ENCODE data around the gene ARHGEF12. TPM values are rescaled to one million over a fixed set of nuclear protein-coding genes. Genes with fewer than 3 reads are reported as not detected.
A peak's percentile ranks its signal among the peaks of the same experiment; 100 is the strongest.

Gene ARHGEF12
- polyA plus RNA-seq, 3 donors: 0.25 to 0.87 (median 0.27) TPM

GRCh38 chr11:120510406-120511115 lies 174.3 kb downstream of the ARHGEF12 start:
- intact Hi-C loops (cut with micrococcal nuclease): loop anchor here (5.0 to 10.0 kb wide), 3 partner anchors 604 to 684 kb away; no protein-coding TSS in a partner anchor
- Histone ChIP-seq H4K20me1 (ENCODE audit: insufficient read depth, low read length) (no peaks in the 10 kb centered on the region), H3K4me1 (ENCODE audit: control insufficient read depth in 1 of 2, insufficient read depth in 2 of 2, low read length in 2 of 2) (no peaks in the 10 kb centered on the region), H3K79me2 (ENCODE audit: insufficient read depth, low read length) (no peaks in the 10 kb centered on the region), H3K4me2 (replicated peaks; ENCODE audit: extremely low read depth, low read length, poor library complexity, severe bottlenecking) (no peak overlapping the region), H3K9ac (ENCODE audit: insufficient read depth, low read length, poor library complexity, severe bottlenecking) (no peak overlapping the region), H3K27ac (ENCODE audit: low read depth in 1 of 2, low read length in 2 of 2) (no peak overlapping the region), H2AFZ (ENCODE audit: insufficient read depth, low read depth, low read length, poor library complexity, severe bottlenecking) (no peak overlapping the region), H3K4me3 (replicated peaks in 1 of 3; ENCODE audit: low read depth in 2 of 3, low read length in 3 of 3) (no peak overlapping the region), H3K36me3 (replicated peaks in 1 of 2; ENCODE audit: control insufficient read depth in 1 of 2, insufficient read depth in 2 of 2, low read length in 2 of 2) (no peaks in the 10 kb centered on the region), H3K27me3 (ENCODE audit: control insufficient read depth in 2 of 2, insufficient read depth in 2 of 2, low read length in 2 of 2) (peaks cover 10 to 57% of the 10 kb centered on the region in 2 donors), H3K9me3 (replicated peaks in 1 of 2; ENCODE audit: control insufficient read depth in 1 of 2, insufficient read depth in 1 of 2, low read length in 2 of 2) (no peaks in the 10 kb centered on the region)
- no peak overlapping the region for H3K27ac Mint-ChIP-seq
- H3K9me3 Mint-ChIP-seq: peaks cover 0 to 2% (median 0%) of the 10 kb centered on the region in 7 donors
- whole genome bisulfite sequencing (ENCODE audit: insufficient coverage): 80% methylated on average over 17 of the region's 20 CpGs
- H3K27me3 Mint-ChIP-seq (ENCODE audit: low read depth in 3 of 3): peaks cover 52 to 74% (median 63%) of the 10 kb centered on the region in 3 donors
- DNase-seq: no peak
- peaks cover 2% of the 10 kb centered on the region for H3K4me1 Mint-ChIP-seq
- TF ChIP-seq, protein P1, sequence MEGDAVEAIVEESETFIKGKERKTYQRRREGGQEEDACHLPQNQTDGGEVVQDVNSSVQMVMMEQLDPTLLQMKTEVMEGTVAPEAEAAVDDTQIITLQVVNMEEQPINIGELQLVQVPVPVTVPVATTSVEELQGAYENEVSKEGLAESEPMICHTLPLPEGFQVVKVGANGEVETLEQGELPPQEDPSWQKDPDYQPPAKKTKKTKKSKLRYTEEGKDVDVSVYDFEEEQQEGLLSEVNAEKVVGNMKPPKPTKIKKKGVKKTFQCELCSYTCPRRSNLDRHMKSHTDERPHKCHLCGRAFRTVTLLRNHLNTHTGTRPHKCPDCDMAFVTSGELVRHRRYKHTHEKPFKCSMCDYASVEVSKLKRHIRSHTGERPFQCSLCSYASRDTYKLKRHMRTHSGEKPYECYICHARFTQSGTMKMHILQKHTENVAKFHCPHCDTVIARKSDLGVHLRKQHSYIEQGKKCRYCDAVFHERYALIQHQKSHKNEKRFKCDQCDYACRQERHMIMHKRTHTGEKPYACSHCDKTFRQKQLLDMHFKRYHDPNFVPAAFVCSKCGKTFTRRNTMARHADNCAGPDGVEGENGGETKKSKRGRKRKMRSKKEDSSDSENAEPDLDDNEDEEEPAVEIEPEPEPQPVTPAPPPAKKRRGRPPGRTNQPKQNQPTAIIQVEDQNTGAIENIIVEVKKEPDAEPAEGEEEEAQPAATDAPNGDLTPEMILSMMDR (IDR thresholded peaks at IDR 0.05): no peak
- H3K4me3 Mint-ChIP-seq: peak overlapping the region in 1 of 2 donors; percentile 50
- no peaks in the 10 kb centered on the region for H3K36me3 Mint-ChIP-seq

GRCh38 chr11:120511116-120511819 lies 175.1 kb downstream of the ARHGEF12 start, which contains the start of gene GRIK4:
Gene GRIK4 (plus strand): TSS chr11:120511748. CDS start chr11:120660319, 148,571 bp downstream.
- H3K27ac Mint-ChIP-seq: peak within 1 kb of the TSS in 1 of 7 donors; percentile 66
- H3K9ac ChIP-seq (ENCODE audit: insufficient read depth, low read length, poor library complexity, severe bottlenecking): no peak within 1 kb of the TSS
- H3K27me3 Mint-ChIP-seq (ENCODE audit: low read depth in 3 of 3): peaks cover 59 to 76% (median 66%) of the 10 kb centered on the region in 3 donors
- H3K4me1 Mint-ChIP-seq: peaks cover 2% of the 10 kb centered on the region
- no peaks in the 10 kb centered on the region for H4K20me1 ChIP-seq (ENCODE audit: insufficient read depth, low read length)
- no peaks in the 10 kb centered on the region for H3K79me2 ChIP-seq (ENCODE audit: insufficient read depth, low read length)
- H3K9me3 Mint-ChIP-seq: peaks cover 0 to 2% (median 0%) of the 10 kb centered on the region in 7 donors
- peak within 1 kb of the TSS; percentile 34 for H3K4me2 ChIP-seq (replicated peaks; ENCODE audit: extremely low read depth, low read length, poor library complexity, severe bottlenecking)
- no peak within 1 kb of the TSS for H2AFZ ChIP-seq (ENCODE audit: insufficient read depth, low read depth, low read length, poor library complexity, severe bottlenecking)
- H3K36me3 Mint-ChIP-seq: no peaks in the 10 kb centered on the region
- TF ChIP-seq, protein P1 (IDR thresholded peaks at IDR 0.05): peak; percentile 85
- no peak within 1 kb of the TSS for H3K4me3 ChIP-seq (replicated peaks in 1 of 3; ENCODE audit: low read depth in 2 of 3, low read length in 3 of 3)
- H3K9me3 ChIP-seq (replicated peaks in 1 of 2; ENCODE audit: control insufficient read depth in 1 of 2, insufficient read depth in 1 of 2, low read length in 2 of 2): no peaks in the 10 kb centered on the region
- peaks cover 6 to 57% of the 10 kb centered on the region in 2 donors for H3K27me3 ChIP-seq (ENCODE audit: control insufficient read depth in 2 of 2, insufficient read depth in 2 of 2, low read length in 2 of 2)
- intact Hi-C loops (cut with micrococcal nuclease): loop anchor here (5.0 to 10.0 kb wide), 3 partner anchors 604 to 684 kb away; no protein-coding TSS in a partner anchor
- peak; percentile 14 to 44 (median 16) for DNase-seq
- H3K4me3 Mint-ChIP-seq: peak within 1 kb of the TSS in 1 of 2 donors; percentile 56
- H3K27ac ChIP-seq (ENCODE audit: low read depth in 1 of 2, low read length in 2 of 2): no peak within 1 kb of the TSS
- under 1% methylated on average over 80 of the region's 95 CpGs for WGBS (ENCODE audit: insufficient coverage)
- no peaks in the 10 kb centered on the region for H3K4me1 ChIP-seq (ENCODE audit: control insufficient read depth in 1 of 2, insufficient read depth in 2 of 2, low read length in 2 of 2)
- no peaks in the 10 kb centered on the region for H3K36me3 ChIP-seq (replicated peaks in 1 of 2; ENCODE audit: control insufficient read depth in 1 of 2, insufficient read depth in 2 of 2, low read length in 2 of 2)
